HCT116 (cell line): Measurements from ENCODE around the gene SEC61A2.

Source experiments
- SRF ChIP-seq: IDR thresholded peaks from 2 replicates; pipeline ENCODE4 v1.6.1; 2012; ENCODE audit warnings: low read depth
- ZFX ChIP-seq: fragments of 450-650 bp; IDR thresholded peaks from 2 replicates; pipeline ENCODE4 v1.6.1; 2017
- TF ChIP-seq, protein P1 (sequence below): IDR thresholded peaks from 2 replicates; pipeline ENCODE4 v1.6.1; 2011; ENCODE audit warnings: mild to moderate bottlenecking, low read length, moderate library complexity; ENCODE audit not compliant: insufficient replicate concordance; ENCODE audit errors: extremely low read depth

DNA sequence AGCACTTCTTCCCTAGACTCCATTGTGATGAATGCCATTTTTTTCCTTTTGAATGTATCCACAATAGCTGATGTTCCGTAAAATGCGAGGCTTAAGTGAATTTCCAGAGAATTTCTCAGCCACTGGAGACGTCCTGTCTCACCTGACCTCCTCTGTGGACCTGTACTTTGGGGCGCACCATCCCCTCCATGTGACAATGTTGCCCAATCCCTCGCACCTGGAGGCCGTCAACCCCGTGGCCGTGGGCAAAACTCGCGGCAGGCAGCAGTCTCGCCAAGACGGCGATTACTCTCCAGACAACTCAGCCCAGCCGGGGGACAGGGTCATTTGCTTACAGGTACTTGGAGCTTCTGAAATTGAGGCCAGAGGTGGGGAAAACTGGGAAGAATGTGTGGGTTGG lies 40.6 kb upstream of the SEC61A2 start:
- TF ChIP-seq SRF (no peak), ZFX (no peak)
- TF ChIP-seq, protein P1, sequence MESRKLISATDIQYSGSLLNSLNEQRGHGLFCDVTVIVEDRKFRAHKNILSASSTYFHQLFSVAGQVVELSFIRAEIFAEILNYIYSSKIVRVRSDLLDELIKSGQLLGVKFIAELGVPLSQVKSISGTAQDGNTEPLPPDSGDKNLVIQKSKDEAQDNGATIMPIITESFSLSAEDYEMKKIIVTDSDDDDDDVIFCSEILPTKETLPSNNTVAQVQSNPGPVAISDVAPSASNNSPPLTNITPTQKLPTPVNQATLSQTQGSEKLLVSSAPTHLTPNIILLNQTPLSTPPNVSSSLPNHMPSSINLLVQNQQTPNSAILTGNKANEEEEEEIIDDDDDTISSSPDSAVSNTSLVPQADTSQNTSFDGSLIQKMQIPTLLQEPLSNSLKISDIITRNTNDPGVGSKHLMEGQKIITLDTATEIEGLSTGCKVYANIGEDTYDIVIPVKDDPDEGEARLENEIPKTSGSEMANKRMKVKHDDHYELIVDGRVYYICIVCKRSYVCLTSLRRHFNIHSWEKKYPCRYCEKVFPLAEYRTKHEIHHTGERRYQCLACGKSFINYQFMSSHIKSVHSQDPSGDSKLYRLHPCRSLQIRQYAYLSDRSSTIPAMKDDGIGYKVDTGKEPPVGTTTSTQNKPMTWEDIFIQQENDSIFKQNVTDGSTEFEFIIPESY = no peak
